Fibroblast of skin of back (primary cell): ENCODE data around the gene ANKRD28.
A peak's percentile ranks its signal among the peaks of the same experiment; 100 is the strongest.

ENCODE experiments used
- DNase-seq: peaks from one replicate; pipeline ENCODE4 v3.0.0-alpha.2; 2013

The ANKRD28 gene

DNA sequence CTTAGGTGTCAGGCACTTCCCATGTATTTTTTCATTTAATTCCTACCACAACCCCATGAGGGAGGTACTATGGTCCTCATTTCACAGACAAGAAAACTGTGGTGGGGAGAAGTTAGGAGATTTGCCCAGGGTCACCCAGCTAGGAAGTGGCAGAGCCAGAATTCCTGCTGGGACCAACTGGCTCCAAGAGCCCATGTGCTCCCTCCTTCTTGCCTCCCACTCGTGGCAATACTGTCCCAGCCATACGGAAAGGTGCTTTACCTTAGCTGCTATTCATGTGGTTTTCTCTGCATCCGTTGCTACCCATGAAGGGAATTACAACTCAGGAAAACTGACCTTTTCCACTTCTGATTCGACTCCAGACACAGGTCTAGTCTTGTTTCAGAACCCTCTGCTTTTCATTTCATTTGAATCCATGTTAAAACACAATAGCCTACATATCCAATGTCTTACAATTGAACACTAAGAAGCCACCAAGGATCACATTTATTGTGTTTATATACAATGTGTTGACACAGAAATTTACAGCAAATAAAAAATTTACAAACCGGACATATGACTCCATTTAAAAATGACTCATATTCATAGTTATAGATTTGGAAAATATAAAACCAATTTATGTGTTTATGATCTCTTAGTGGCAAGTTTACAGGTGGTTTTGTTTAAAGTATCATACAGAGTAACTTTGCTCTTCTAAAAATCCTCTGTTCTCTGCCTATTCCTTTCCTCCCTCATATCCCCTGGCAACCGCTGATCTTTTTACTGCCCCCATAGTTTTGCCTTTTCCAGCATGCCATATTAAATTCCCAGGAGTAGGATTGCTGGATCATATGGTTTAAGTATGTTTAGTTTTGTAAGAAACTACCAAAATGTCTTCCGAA lies 137.5 kb downstream of the ANKRD28 start:
- no peak for DNase-seq

DNA sequence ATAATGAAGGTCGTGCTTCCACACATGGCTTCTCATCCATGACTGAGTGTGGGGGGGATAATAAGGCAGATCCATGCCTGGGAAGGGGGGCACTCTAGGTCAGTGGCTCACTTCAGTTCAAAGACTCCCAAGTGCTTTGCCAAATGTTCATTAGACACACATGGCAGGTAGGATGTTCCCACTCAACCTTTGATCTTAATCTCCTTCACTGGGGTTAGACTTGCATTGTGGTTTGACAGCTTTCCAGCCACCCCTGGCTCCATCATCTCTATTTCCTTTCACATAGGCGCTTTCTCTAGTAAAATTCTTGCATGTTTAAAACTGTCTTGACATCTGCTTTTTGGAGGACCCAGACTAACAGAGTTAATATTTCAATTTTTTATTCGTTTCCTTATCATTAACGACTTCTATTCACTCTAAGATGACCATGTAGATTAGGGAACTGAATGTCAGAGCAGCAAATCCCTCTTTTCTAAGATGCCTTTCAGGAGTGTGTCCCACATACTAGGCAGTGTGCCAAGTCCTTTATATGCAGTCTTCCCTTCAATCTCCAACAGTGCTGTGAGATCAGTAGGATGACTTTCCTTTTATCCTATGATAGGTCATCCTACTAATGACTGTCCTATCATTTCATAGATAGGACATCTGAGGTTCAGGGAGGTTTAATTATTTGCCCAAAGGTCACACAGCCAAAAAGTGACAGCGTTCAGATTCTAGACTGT lies 138.4 kb downstream of the ANKRD28 start:
- no peak for DNase-seq

DNA sequence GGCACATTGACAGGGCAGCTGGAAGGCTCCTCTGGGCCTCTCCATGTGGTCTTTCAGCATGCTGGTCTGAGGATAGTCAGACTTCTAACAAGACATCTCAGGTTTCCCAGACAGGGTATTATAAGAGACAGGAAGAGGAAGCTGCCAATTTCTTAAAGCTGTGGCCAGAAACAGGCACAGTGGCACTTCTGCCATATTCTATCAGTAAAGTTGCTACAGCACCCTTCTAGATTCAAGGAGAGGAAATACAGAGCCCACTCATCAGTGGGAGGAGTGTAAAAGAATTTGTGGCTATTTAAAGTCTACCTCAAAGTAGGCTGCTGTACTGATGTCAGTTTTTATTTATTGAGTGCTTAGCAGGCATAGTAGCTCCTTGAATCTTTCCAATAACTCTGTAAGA lies 140.8 kb downstream of the ANKRD28 start:
- no peak for DNase-seq

DNA sequence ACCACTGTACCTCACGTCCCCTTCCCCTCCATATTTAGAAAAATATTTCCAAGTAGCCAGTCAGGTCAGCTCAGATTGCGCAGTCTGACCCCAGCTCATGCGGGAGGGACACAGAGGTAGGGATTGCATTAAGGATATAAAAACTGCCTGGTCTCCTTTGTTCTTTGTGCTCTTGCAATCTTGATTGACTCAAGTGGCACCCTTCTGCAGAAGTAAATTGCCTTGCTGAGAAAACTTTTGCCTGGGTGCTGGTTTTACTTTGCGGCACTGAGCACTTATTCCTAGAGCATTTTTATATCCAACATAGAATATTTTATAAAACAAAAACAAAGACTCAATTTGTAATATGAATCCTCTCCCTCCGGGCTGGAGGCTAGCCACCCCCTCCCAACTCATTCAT lies 141.4 kb downstream of the ANKRD28 start:
- DNase-seq = no peak

DNA sequence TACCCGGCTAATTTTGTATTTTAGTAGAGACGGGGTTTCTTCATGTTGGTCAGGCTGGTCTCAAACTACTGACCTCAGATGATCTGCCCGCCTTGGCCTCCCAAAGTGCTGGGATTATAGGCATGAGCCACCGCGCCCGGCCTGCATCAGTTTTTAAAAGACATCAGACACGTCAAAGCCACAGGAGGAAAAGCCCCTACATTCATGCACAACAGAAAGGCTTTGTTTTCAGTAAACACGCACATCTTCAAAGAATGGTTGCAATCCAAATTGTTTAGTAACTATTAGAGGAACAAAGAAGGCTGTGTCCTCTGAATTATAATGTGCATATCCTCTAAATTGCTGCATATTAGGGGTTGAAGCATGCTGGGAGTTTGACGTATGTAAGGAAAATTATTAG lies 142.9 kb downstream of the ANKRD28 start:
- DNase-seq = no peak

DNA sequence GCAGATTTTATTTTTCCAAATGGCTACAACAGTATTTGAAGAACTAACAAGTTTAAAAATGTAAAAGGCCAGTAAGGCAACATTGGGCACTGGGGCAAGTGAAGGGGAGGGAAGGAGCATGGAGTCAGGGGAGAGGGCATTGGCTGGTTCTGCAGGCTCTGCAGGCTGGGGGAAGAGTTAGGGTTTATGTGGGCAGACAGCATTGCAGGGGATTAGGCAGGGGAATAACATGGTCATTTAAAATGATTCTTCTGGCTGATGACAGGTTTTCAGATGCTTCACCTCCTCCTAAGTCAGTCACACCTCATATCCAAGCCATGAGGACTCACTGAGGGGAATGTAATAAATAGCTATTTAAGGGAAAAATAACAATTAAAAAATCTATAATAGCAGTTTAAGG lies 143.7 kb downstream of the ANKRD28 start:
- no peak for DNase-seq

DNA sequence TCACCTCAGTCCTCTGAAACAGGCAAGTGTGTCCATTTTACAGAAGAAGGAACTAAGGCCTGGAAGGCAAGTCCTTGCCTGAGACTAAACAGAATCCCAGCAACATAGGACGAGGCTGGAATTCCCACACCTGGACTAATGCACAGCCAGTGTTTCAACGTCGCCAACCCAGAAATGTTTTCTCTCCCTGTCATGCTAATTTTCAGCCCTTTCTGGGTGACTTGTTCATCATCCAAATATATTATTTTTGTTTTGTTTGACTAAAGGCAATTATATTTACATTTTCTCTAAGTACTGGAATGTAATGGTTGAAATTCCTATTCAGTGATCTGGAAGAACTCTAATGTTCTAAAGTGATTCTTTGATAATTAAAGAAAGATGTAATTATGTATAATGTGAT lies 144.5 kb downstream of the ANKRD28 start:
- DNase-seq = peak; percentile 42

DNA sequence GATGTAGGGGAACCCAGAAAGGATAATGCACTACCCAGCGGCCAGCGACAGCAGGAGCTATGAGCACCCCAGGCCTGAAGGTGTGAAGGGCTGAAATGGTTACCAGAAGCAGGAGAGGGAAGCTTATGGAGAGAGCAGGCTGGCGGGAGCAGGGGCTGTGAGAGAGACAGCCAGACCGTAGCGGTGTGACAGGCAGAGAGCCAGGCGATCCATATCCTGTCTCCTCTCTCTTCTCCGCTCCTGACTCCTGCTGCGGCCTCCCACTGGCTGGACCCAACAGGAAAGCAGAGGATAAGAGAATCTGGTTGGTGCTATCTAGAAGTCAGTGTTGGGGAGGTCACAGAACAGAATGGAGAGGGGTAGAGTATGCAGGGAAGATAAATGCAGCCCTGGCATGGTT lies 146.4 kb downstream of the ANKRD28 start:
- no peak for DNase-seq

DNA sequence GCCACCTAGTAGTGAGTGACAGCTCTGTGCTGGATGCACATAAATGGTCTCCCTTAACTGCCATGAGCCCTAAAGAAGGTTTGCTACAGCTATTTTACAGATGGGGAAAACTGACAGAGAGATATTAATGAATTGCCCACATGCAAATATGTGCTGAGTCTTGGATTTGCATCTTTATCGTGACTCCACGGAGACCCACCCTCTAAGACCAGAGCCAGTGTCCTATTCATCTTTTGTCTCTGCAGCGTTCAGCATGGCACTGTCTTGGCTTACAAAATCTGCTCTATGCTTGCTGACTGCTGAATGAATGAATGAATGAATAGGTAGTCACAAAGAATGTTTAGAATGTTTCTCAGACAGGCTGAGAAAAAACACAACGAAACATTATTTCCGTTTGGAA lies 147.9 kb downstream of the ANKRD28 start:
- DNase-seq = no peak

DNA sequence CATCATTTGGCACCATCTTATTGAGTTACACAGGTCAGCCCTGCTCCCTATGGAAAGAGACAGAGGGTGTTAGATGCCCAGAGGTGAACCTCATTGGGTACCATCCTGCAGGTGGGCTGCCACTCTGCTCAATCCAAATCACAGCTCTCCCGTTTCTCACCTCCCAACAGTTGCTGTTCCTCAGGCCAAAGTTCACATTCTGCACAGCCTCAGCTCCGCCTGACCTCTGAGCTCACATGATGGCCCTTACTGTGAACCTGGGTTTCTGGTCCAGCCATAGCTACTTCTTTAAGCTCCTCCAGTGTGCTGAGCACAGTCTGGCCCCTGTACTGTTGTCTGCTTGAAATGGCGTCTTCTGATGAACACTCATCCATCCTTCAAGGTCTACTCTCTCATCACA lies 148.4 kb downstream of the ANKRD28 start:
- no peak for DNase-seq

DNA sequence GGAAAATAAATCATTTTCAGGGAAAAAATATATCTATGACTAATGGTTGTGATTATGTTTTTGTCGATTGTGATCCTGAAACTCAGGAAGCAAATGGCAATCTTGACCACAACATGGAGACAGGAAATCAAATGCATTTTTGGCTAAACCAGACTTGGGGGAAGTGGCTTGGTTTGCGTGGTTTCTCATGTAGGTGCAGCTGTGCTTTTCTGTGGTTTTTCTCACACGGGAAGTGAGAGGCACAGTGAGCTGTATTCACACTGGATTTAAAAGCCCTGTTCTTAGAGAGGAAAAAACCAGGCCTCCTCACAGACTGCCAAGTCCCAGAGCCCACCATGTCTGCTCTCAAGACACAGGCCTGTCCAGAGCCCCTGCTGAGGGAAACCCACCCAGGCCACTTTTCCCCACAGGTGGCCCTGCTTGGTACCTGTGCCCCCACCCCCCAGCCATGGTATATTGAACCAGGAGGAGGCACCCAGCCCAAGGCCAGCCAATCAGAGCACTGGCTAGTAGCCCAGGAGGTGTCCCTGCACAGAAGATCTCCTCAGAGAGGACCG lies 150.1 kb downstream of the ANKRD28 start:
- DNase-seq = peak; percentile 97

DNA sequence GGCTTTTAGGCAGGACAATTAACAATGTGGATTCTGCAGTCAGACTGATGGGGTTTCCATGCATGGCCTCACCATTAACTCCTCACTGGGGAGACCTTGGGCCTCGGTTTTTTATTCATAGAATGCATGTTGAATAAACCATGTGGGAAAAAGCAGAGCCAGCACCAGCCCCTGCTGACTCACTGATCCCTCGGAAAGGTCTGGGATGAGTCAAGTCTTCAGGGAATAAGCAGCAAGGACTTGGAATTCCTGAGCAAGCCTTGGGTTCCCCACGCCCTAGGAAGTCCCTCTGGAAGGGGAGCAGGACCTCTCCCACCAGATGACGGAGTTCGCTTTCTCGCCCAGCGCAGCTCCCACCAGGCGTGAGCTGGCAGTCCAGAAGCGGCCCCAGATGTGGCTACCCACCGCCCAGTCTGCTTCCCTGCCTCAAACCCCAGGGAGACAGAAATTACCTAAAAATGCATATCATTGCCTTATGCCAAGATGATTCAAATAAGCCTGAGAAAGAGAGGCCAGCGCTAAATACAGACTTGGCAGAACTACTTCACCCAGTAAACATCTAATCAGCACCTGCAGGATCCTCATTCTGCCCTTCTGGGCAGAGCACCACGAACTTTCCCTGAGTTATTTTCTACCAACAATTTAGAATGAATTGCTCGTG lies 150.8 kb downstream of the ANKRD28 start:
- DNase-seq = peak; percentile 100

DNA sequence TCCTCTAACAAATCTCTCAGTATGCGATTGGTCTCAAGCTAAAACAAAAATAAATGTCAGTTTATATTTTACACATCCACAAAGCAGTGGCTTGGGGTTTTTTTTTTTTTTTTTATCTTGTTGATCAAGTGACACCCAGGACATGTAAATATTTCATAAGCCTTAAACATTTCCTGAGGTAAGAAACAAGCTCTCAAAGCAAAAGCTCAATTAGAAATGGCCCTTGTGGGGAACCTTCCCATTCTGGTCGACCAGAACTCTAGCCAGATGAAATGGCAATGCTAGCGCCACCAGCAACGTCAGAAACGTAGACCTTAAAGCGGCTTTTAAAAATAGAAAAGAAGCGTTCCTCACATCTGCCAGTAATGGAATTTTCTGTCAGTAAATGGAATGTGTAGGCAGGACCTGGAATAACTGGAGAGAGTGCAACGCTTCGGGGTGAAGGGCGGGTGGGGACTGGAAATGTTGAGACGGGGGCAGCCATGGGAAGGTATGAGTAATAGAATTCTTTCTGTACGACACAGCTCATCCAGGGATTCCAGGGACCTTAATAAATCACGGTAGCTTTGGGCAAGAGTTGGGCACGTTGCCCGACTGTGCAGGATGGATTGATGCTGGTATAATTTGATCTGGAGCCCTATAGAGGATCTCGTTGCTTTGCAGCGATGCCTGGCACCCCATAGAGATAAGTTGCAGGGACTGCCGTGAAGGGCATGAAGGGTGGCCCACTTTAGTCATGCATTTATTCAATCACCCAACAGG lies 151.9 kb downstream of the ANKRD28 start:
- DNase-seq = peak; percentile 99

DNA sequence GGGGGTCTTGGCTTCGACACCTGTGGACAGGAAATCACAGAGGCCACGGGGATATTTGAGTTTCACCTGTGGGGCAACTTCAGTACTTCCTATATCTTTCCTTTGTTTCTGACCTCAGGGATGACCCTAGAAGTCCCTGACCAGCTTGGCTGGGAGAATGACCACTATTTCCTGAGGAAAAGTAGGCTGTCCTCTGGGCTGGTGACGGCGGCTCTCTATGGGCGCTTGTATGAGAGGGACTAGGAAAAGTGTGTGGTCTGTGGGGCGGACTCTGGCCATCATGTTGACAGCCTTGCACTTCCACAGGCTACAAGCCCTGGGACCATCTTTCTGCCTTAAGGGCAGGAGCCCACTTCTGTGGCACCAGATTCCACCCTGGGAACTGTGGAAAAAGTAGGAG lies 152.5 kb downstream of the ANKRD28 start:
- DNase-seq = no peak

DNA sequence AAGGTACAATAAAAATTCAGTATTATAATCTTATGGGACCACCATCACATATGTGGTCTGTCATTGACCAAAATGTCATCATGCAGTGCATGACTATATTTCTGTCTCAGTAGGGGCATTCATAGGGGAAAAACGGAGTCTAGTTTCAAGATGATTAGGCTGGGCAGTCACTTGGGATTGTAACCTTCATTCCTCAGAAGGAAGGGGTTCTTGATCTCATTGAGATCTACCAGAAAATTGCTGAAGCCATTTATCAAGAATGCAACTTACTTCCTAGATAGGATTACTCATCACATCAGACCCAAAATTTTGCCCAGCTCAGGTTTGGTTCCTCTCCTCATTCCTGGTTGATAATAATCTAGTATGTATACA lies 158.9 kb downstream of the ANKRD28 start:
- DNase-seq = peak; percentile 69

DNA sequence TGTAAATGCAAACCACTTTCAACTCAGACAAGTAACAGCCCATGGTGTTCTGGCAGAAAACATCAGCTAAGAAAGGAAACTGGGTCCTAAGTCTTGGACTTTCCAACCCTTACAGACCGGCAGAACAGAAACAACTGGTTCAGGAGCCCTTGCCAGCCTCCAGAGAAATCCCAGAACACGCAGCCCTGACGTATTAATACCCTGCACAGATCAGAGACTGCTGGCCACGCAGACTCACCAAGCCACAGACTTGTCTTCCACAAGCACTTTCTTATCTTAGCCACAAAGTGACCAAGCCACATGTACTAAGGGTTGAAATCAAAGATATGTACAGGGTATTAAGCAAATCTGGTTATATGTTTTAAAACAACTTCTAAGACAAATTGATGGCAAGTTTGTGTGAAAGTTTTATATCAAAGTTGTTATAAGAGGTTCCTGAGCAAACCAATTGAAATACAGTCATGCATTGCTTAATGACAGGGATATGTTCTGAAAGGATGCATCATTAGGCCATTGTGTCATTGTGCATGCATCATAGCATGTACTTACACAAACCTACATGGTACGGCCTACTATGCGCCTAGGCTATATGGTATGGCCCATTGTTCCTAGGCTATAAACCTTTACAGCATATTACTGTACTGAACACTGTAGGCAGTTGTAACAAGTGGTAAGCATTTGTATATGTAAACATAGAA lies 159.4 kb downstream of the ANKRD28 start:
- peak; percentile 34 for DNase-seq

DNA sequence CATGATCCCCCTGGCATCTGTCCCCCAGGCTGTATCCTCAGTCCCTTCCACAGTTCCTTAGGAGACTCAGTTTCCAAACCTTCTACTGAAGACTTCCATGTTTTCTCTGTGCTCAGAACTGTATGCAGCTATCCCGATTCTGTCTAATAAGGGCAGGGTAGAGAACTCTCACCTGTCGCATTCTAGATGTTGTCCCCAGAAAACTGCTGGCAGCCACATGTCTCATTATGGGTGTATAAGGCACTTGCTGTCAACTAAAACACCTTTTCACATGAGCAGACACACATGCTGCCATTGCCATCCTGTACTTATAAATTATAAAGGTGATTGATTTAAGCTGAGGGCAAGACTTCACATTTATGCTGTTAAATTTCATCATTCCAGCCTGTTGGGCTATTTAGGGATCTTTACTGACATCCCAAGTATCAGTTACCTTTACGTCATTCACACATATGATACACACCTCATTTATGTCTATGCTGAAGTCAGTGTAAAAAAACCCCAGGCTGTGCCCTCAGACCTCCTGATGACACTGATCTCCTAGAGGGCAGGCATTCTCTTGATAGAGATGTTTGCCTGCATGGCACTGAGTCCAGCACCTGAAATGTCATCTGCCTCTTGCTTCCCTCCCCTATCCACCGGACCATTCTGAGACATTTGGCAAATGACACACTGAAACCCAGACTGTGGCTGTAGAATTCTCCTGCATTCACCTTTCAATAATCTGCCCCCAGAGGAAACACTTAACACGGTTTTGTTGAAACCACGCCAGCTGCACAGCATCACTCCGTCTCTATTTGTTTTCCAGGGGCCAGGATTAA lies 160.4 kb downstream of the ANKRD28 start:
- DNase-seq = no peak

DNA sequence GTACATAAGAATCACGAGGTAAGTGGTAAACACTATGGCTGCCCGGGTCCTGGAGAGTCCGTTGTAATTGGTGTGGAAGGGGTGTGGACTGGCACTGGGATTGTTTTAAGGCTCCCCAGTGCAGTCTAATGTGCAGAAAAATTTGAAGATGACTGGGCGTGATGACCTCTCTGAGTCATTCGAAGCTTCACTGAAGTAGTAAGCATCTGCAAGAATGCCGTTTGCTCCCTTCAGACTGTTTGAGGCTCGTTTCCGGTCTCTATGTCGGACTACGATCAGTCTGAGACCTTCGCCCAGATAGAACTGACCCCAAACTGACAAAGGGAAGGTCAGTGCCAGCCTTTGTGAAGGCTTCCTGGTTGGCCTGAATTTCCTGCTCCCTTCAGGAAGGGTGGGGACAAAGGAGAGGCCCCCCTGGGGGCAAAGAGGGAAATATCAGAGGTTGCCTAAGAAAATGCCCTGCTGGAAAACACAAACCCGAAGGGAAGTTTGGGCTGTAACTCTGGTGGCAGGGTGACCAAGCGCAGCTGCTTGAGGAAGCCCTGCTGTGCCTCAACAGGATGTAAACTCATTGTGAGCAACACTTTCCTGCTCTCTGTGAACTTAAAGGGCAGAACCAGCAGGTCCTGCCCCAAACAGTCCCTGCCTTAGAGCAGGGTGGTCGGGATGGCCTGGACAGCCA lies 161.6 kb downstream of the ANKRD28 start:
- DNase-seq = peak; percentile 97

DNA sequence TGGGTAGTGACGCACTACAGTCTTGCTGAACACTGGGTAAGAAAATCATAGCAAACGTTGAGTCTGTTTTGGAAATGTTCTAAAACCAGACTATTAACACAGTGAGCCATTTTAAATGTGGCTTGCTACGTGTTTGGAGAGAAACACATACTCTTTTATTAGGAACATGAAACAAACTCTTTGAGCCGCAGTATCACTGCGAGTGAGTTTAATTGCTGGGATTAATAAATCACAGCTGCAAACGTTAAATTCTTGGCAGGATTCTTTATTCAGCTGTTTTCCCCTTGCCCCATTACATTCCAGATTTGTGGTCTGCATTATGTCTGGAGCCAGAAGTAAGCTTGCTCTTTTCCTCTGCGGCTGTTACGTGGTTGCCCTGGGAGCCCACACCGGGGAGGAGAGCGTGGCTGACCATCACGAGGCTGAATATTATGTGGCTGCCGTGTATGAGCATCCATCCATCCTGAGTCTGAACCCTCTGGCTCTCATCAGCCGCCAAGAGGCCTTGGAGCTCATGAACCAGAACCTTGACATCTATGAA lies 162.6 kb downstream of the ANKRD28 start:
- peak; percentile 67 for DNase-seq

DNA sequence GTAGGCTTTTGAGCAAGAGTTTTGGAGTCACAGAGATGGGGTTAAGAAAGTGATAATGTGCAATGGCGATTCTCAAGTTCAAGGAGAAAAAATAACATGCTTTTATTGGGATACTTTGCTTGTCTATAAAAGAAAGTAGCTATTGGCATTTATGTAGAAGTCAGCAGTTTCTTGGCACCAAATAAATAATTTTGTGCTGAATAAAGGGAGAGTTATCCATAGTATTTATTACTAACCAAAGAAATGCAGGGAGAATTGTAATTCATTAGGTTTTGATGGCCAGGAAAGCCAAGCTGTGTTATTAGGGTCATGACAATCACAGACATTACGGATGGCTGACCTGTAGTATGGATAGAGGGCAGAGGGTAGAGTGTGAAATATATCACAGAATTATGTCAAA lies 163.1 kb downstream of the ANKRD28 start:
- DNase-seq = no peak
